Measurements from ENCODE around the gene CYB561D2. TPM values are rescaled to one million over a fixed set of nuclear protein-coding genes. Genes with fewer than 3 reads are reported as not detected.
A peak's percentile ranks its signal among the peaks of the same experiment; 100 is the strongest.

The CYB561D2 gene
- total RNA-seq, 6 donors from 2014 or later: 13.2 to 35.4 (median 26.8) TPM

- Histone ChIP-seq H3K27me3 (no peaks in the 10 kb centered on the region), H3K4me3 (peak overlapping the region in 3 of 4 donors; percentile 74 to 84 (median 75)), H3K27ac (peak overlapping the region; percentile 92 to 99 (median 96)), H3K36me3 (no peaks in the 10 kb centered on the region), H3K9me3 (no peaks in the 10 kb centered on the region), H3K4me1 (peaks cover 49 to 72% (median 67%) of the 10 kb centered on the region in 4 donors)
- no peak for ATAC-seq (ENCODE audit: low FRiP score in 2 of 2)
- WGBS, 2 donors: 54 to 60% methylated on average over 5 of the region's 5 CpGs
- TF ChIP-seq POLR2AphosphoS5 (IDR thresholded peaks at IDR 0.05) (no peak), EP300 (IDR thresholded peaks at IDR 0.05) (no peak), POLR2A (IDR thresholded peaks at IDR 0.05) (no peak)
- TF ChIP-seq, protein P1, sequence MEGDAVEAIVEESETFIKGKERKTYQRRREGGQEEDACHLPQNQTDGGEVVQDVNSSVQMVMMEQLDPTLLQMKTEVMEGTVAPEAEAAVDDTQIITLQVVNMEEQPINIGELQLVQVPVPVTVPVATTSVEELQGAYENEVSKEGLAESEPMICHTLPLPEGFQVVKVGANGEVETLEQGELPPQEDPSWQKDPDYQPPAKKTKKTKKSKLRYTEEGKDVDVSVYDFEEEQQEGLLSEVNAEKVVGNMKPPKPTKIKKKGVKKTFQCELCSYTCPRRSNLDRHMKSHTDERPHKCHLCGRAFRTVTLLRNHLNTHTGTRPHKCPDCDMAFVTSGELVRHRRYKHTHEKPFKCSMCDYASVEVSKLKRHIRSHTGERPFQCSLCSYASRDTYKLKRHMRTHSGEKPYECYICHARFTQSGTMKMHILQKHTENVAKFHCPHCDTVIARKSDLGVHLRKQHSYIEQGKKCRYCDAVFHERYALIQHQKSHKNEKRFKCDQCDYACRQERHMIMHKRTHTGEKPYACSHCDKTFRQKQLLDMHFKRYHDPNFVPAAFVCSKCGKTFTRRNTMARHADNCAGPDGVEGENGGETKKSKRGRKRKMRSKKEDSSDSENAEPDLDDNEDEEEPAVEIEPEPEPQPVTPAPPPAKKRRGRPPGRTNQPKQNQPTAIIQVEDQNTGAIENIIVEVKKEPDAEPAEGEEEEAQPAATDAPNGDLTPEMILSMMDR (IDR thresholded peaks at IDR 0.05): no peak
- DNase-seq: no peak
These were observed 11.7 kb upstream of the CYB561D2 start for GRCh38 chr3:50338965-50339364.

- ATAC-seq (ENCODE audit: low FRiP score in 2 of 2): no peak
- H3K4me1 ChIP-seq: peaks cover 43 to 65% (median 60%) of the 10 kb centered on the region in 4 donors
- no peaks in the 10 kb centered on the region for H3K36me3 ChIP-seq
- 74 to 76% methylated on average over 13 to 14 of the region's 14 CpGs for WGBS, 2 donors
- H3K27me3 ChIP-seq: no peaks in the 10 kb centered on the region
- peak overlapping the region in 3 of 4 donors; percentile 53 to 75 (median 74) for H3K4me3 ChIP-seq
- no peak for DNase-seq
- no peaks in the 10 kb centered on the region for H3K9me3 ChIP-seq
- peak overlapping the region; percentile 92 to 99 (median 96) for H3K27ac ChIP-seq
- TF ChIP-seq POLR2A (IDR thresholded peaks at IDR 0.05) (no peak), EP300 (IDR thresholded peaks at IDR 0.05) (no peak), POLR2AphosphoS5 (IDR thresholded peaks at IDR 0.05) (no peak)
- TF ChIP-seq, protein P1 (IDR thresholded peaks at IDR 0.05): no peak
These were observed 11.0 kb upstream of the CYB561D2 start for GRCh38 chr3:50339485-50340146.

GRCh38 chr3:50340147-50340447 is 10.6 kb upstream of the CYB561D2 start:
- Histone ChIP-seq H3K27me3 (no peaks in the 10 kb centered on the region), H3K9me3 (no peaks in the 10 kb centered on the region), H3K4me1 (peaks cover 39 to 63% (median 58%) of the 10 kb centered on the region in 4 donors), H3K4me3 (peak overlapping the region; percentile 36 to 75 (median 64)), H3K36me3 (no peaks in the 10 kb centered on the region), H3K27ac (peak overlapping the region; percentile 92 to 99 (median 96))
- 29 to 32% methylated on average over 9 of the region's 9 CpGs for WGBS, 2 donors
- TF ChIP-seq, protein P1 (IDR thresholded peaks at IDR 0.05): no peak
- no peak for TF ChIP-seq POLR2AphosphoS5 (IDR thresholded peaks at IDR 0.05)
- TF ChIP-seq POLR2A (IDR thresholded peaks at IDR 0.05): no peak
- no peak for TF ChIP-seq EP300 (IDR thresholded peaks at IDR 0.05)
- DNase-seq: no peak
- ATAC-seq (ENCODE audit: low FRiP score in 2 of 2): no peak

GRCh38 chr3:50340448-50341329 is 10.0 kb upstream of the CYB561D2 start, which contains the start of gene RASSF1:
Gene RASSF1, minus strand, starts transcription at chr3:50340836. Its CDS starts 31 bp downstream, at chr3:50340805.
- peak; percentile 80 to 95 for DNase-seq
- Histone ChIP-seq H3K9me3 (no peaks in the 10 kb centered on the region), H3K4me3 (peak within 1 kb of the TSS; percentile 36 to 75 (median 64)), H3K36me3 (no peaks in the 10 kb centered on the region), H3K4me1 (peaks cover 39 to 63% (median 59%) of the 10 kb centered on the region in 4 donors), H3K27ac (peak within 1 kb of the TSS; percentile 92 to 99 (median 96)), H3K27me3 (no peaks in the 10 kb centered on the region)
- 4% methylated on average over 27 to 73 of the region's 85 CpGs for WGBS, 2 donors
- ATAC-seq (ENCODE audit: low FRiP score in 2 of 2): peak; percentile 70 to 74
- TF ChIP-seq, protein P1 (IDR thresholded peaks at IDR 0.05): peak in 2 of 6 experiments; percentile 8 to 19
- peak; percentile 49 to 52 for TF ChIP-seq POLR2AphosphoS5 (IDR thresholded peaks at IDR 0.05)
- TF ChIP-seq EP300 (IDR thresholded peaks at IDR 0.05): no peak
- peak in 2 of 4 donors; percentile 39 to 90 for TF ChIP-seq POLR2A (IDR thresholded peaks at IDR 0.05)

Measured in upper lobe of left lung (tissue), 6 donors.